Endometrial microvascular endothelial cells (primary cell): ENCODE data around the gene CYP27C1. TPM values are rescaled to one million over a fixed set of nuclear protein-coding genes. Genes with fewer than 3 reads are reported as not detected.
"Not testable (repeated sequence)": the region's sequence is repeated elsewhere in the genome, so short reads cannot be mapped to it uniquely, and the experiment has no call there.

Source experiments
- in situ Hi-C: cut with HindIII; loops from 2 replicates; pipeline ENCODE4 v1.10.0; 2017; ENCODE audit warnings: low sequenced_read_pairs, low pct_unique_long_range_greater_than_20kb; ENCODE audit errors: inconsistent ontology term
- total RNA-seq: library from RNA; depleted of rRNA; stranded (reverse); fragments of >200 nt; gene quantifications from one replicate; pipeline ENCODE4 v1.2.3, GENCODE V29; 2015; ENCODE audit errors: inconsistent ontology term

CYP27C1 gene
- total RNA-seq, 1 donor from 2014 or later = not detected

DNA sequence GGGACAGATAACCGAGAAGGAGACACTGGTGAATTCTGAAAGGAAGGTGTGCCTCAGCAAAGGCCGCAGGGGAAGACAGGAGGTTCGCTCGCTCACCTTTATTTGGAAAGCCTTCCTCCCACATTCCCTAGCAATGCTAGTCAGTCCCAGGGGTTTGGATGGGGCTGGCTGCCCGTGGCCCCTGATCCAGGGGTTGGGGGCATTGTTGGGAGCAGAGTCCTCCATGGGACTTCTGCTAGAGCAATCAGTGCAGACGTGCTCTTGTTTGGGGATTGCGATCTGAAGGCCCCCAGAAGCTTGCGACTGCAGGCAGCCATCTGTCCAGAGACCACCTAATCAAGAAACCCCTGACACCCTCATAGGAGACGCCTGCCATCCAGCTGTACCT is 6.0 kb upstream of the CYP27C1 start:
- in situ Hi-C loops = no loop called here

DNA sequence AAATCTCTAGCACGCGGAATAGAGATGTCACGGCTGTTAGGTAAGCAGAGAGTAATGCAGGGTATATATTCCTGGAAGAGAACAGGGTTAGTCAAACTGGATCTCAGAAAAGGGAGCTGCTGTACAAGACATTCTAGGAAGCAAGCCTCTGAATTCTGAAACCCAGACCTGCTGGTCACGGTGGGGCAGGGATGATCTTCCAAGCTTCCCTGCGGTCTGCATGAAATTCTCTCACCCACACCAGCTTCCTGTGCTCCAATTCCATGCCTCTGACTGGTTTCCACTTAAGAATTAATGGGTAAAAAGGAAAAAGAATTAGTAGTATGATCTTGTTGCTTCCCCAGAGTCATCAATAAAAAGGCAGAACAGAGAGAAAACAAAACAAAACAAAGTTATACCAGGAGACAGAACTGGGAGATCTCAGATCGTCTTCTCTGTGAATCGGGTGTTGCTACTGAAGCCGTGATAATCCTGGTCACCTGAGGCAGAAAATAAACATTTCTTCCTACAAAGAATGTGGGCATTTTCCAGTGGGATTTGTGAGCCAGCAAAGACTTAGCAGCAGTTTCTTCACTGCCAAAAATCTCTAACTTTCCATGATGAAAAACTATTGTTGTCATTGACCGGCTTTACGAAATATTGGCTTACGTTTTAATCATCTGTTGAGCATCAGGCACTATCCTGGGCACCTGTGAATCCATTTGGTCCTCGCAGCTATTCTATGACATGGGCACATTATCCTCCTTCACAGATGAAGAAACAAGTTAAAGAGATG is 5.3 kb upstream of the CYP27C1 start:
- in situ Hi-C loops = no loop called here

DNA sequence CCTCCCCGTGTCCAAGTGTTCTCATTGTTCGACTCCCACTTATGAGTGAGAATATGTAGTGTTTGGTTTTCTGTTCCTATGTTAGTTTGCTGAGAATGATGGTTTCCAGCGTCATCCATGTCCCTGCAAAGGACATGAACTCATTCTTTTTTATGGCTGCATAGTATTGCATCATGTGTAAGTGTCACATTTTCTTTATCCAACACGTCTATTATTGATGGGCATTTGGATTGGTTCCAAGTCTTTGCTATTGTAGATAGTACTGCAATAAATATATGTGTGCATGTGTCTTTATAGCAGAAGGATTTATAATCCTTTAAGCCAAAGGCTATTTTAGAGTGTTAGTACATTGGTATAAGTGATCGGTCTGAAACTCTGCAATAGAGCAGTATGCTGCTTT is 4.0 kb upstream of the CYP27C1 start:
- in situ Hi-C loops = not testable (repeated sequence)

DNA sequence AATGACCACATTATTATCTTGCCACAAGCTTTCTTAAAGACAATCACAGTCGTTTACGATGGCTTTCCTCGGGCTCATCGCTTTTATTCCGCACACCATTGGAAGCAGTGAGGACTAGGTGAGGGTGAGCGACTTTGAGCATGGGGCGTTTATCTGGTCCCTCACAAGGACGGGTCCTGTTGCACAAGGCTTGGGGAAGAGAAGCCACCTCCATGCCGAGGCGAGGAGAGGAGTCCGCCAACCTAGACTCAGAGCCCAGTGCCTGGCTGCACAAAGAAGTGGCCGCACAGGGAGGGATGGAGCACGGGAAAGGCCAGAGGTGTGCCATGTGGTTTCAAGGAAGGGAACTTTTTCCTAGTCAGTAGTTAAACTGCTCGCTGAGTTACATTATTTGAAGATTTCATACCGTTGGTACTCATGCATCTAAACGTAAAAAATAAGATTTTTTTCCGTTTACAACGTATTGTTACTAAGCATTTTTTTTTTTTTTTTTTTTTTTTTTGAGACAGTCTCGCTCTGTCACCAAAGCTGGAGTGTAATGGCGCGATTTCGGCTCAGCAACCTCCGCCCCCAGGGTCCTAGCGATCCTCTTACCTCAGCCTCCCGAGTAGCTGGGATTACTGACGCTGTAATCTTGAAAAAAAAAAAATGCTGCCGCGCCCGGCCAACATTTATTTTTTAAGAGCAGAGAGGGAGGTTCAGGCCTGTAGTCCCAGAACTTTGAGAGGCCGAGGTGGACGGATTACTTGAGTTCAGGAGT is 849 bp upstream of the CYP27C1 start:
- in situ Hi-C loops = no loop called here

DNA sequence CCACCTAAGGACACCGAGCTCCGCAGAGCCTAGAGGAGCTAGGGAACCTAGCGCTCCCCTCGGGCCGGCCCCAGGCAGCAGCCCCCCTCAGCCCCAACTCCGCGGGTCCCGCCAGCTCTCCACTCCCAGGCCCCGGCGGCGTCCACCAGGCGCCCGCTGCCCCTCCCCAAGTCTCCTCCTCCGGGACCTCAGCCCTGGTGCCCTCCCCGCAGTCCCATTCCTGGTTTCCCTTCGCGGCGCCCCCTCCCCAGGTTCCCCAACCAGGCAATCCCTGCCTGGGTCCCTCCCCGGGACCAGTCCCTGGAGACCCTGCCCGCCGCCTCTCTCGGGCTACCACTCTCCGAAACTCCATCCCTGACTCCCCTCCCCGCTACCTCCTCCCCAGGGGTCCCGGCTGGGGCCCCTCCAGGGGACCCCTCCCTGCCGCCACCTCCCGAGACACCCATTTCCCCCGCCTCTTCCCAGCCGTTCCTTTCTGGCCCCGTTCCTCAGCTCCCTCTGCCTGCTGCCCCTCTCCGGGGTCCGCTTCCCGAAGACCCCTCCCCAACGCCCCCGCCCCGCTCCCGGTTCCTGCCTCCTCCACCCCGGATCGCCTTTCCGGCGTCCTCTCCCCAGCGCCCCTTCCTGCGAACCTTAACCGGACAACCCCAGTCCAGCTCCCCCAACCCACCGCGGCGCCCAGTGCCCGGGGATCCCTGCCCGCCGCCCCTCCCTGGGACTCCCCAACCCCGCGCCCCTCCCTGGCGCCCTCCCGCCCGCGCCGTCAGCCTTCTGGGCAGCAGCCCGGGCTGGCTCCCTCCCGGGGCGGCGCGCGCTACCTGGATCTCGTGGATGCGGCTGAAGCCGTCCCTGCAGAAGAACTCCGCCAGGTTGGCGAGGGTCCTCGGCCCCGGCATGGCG is 678 bp downstream of the CYP27C1 start:
- in situ Hi-C loops = no loop called here

DNA sequence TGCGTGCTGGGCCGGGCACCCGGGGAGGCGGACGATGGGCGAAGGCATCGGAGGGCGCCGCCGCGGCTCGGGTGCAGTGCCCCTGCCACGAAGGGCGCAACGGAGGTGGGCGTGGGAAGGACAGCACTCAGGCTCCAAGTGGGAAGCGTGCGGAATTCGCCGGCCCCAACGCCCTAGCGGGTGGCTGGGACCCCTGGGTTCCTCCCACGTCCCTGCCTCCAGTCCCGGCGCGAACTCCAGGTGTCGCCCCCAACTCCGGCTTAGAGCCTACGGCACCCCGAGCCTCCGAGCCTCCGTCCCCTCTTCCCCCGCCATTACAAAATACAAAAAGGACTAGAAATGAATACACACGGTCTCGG is 1.3 kb downstream of the CYP27C1 start:
- in situ Hi-C loops = no loop called here

DNA sequence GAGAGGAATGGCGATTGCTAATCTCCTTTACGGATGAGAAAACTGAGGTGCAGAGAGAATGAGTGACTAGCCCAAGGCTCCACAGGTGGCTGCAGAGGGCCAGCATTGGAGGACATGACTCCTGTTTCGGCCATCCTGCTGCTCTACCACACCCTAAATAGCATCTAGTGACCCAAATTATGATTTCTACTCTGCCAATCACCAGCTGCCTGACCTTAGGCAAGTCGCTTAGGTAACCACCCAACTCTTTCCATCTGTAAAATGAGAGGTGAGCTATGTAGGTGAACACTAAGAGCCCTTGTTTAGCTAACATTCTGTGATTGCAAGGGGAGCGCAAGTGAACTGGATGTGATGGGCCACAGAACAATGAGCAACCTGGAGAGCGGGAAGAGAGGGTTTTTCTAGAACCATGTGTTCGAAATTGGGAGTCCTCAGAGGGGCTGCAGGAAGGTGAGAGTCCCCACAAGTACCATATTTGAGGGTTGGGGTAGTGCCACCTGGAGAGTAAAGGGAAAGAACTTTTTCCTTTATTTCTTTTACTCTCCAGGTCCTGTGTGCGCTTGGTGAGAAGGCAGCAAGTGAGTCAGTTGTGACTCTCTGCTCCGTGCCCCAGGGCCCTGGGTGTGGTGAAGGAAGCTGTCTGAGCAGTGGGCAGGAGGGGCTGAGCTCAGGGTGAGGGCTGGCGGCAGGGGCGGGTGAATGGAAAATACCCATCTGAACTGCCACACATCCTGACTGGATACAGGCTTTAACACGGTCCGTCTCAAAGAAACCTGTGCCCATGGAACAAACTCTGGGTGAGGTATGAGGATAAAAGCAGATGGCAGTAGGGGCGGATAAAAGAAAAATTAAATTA is 2.4 kb downstream of the CYP27C1 start:
- in situ Hi-C loops = no loop called here

DNA sequence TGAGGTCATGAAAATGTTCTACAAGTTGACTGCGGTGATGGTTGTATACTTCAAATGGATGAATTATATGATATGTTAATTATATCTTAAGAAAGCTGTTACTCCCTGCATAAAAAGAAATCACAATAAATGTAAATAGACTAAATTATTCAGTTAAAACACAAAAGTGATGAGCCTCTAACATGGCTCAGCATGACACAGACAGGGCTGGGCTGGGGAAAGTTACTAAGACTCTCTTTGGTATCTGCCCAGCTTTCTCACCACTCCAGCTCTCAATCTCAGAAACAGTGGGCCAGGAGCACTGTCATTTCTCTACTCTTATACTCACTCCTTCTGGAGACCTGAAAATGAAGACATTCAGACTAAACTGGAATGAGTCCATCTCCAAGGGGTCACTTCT is 3.5 kb downstream of the CYP27C1 start:
- in situ Hi-C loops = no loop called here

- in situ Hi-C loops = no loop called here
Observed at GRCh38 chr2:127216095-127216494, 4.0 kb downstream of the CYP27C1 start.

DNA sequence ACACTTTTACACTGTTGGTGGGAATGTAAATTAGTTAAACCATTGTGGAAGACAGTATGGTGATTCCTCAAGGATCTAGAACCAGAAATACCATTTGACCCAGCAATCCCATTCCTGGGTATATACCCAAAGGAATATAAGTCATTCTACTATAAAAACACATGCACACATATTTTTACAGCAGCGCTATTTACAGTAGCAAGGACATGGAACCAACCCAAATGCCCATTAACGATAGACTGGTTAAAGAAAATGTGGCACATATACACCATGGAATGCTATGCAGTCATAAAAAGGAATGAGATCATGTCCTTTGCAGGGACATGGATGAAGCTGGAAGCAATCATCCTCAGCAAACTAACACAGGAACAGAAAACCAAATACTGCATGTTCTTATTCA is 5.9 kb downstream of the CYP27C1 start:
- in situ Hi-C loops = not testable (repeated sequence)

- in situ Hi-C loops = no loop called here
Observed at GRCh38 chr2:127208313-127208712, 11.8 kb downstream of the CYP27C1 start.

GRCh38 chr2:127205218-127206125 is 14.6 kb downstream of the CYP27C1 start:
- in situ Hi-C loops = no loop called here

GRCh38 chr2:127201452-127201851 is 18.6 kb downstream of the CYP27C1 start:
- in situ Hi-C loops = no loop called here

GRCh38 chr2:127200962-127201361 is 19.1 kb downstream of the CYP27C1 start:
- in situ Hi-C loops = no loop called here

GRCh38 chr2:127199223-127199622 is 20.9 kb downstream of the CYP27C1 start:
- in situ Hi-C loops = no loop called here

DNA sequence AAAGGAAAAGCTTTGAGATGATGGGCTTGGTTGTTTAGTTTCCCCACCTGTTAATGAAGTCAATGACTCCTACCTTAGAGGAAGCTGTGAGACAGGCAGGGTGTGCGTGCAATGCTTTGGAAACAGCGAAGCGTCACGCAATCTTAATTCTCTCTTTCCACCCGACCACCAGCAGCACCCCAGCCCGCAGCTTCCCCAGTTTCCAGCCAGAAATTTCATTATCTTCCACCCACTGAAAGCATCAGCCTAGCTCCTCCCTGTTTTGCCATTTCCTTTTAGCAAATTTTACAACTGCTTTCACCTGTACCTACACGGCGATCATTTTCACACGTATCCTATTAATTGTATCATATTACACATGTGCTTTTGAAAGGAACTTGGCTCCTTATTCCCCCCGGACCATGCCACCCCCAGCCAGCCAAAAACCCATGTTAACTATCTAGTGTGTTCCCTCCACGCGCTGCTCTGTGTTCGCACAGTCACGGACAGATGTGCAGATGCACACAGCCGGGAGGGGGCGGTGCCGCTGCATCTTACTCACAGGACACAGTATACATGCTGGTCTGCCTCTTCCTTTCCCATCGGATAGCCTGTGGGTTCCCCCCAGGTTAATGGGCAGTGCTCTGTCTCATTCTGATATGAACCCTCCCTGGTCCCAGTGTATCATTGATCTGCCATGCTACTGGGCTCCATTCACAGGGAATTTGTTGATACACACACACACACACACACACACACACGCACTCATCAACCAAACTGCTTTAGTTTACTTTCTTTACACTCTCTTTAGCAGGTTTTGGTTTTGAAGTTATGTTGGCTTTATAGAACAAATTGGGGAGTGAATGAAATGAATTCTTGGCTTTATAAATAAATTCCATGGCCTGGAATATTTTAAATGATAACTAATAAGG is 22.4 kb downstream of the CYP27C1 start:
- in situ Hi-C loops = no loop called here

GRCh38 chr2:127196998-127197397 is 23.1 kb downstream of the CYP27C1 start:
- in situ Hi-C loops = no loop called here
